K562 (cell line): ENCODE results near the gene FMN2.

Experiments used
- CTCF ChIP-seq, 3 experiments: IDR thresholded peaks in 2 of 3; conservative IDR thresholded peaks in 1 of 3; 2 replicates each; pipeline ENCODE4 v1.5.1; 2011 to 2012; ENCODE audit warnings: low read length in 3 of 3, mild to moderate bottlenecking in 3 of 3, control low read depth in 2 of 3, improper control_type of control experiment in 1 of 3, inconsistent platforms in 1 of 3, low read depth in 1 of 3, mixed read lengths in 1 of 3, moderate library complexity in 1 of 3; ENCODE audit not compliant: insufficient read depth in 2 of 3
- POLR2AphosphoS5 ChIP-seq: IDR thresholded peaks from 2 replicates; pipeline ENCODE4 v1.6.1; 2011; ENCODE audit warnings: mild to moderate bottlenecking, low read depth, low read length, moderate library complexity; ENCODE audit not compliant: control insufficient read depth, insufficient read depth
- ZFP91 ChIP-seq: sonication (generic); formaldehyde crosslinking; IDR thresholded peaks from 2 replicates; pipeline ENCODE4 v1.8.0; 2022; ENCODE audit warnings: mild to moderate bottlenecking, missing genetic modification reagents

DNA sequence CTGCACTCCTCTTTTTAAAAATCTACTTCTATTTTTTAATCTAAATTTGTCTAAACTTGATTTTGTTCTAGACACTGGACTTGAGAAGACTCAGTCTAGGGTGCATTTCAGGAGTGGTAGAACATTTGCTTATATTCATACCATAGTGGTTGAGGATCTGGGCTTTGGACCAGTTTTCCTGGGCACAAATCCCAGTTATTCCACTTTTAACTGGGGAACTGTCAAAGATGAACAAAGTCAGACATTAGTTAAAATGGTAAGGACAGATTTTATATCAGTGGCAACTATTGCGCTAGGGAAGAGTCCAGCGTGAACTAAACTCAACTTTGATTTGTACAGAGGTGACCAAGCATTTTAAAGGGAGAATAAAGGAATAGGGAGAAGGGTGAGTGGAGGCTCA, 102.4 kb downstream of the FMN2 start:
- no peak for TF ChIP-seq ZFP91 (CRISPR knock-in tag)
- TF ChIP-seq POLR2AphosphoS5, result no peak
- TF ChIP-seq CTCF (IDR thresholded peaks at IDR 0.05 in 2 of 3, conservative IDR thresholded peaks at IDR 0.05 in 1 of 3; ENCODE audit: insufficient read depth in 2 of 3, low read depth in 1 of 3, low read length in 3 of 3), result no peak
